Measurements from ENCODE around the gene RANBP17.
A peak's percentile ranks its signal among the peaks of the same experiment; 100 is the strongest.

RANBP17 gene

GRCh38 chr5:171309276-171310211 lies 447.7 kb downstream of the RANBP17 start:
- peaks cover 9% of the 10 kb centered on the region for H3K4me1 Mint-ChIP-seq (ENCODE audit: low read depth)
- peaks cover 72% of the 10 kb centered on the region for H3K27me3 Mint-ChIP-seq (ENCODE audit: low read depth)
- no peak overlapping the region for H3K4me3 Mint-ChIP-seq

GRCh38 chr5:171310212-171310818 lies 448.5 kb downstream of the RANBP17 start:
- H3K9me3 Mint-ChIP-seq = no peaks in the 10 kb centered on the region

More at GRCh38 chr5:171309276-171310211, 447.7 kb downstream of the RANBP17 start:
- no peak for DNase-seq (ENCODE audit: low spot score)
- no peaks in the 10 kb centered on the region for H3K9me3 Mint-ChIP-seq
- no peak overlapping the region for H3K27ac Mint-ChIP-seq
- peaks cover 3% of the 10 kb centered on the region for H3K36me3 Mint-ChIP-seq (ENCODE audit: low read depth)

GRCh38 chr5:171310819-171311321 lies 449.1 kb downstream of the RANBP17 start:
- peaks cover 3% of the 10 kb centered on the region for H3K36me3 Mint-ChIP-seq (ENCODE audit: low read depth)
- H3K27me3 Mint-ChIP-seq (ENCODE audit: low read depth) = peaks cover 68% of the 10 kb centered on the region
- peaks cover 9% of the 10 kb centered on the region for H3K4me1 Mint-ChIP-seq (ENCODE audit: low read depth)
- H3K4me3 Mint-ChIP-seq = no peak overlapping the region
- no peaks in the 10 kb centered on the region for H3K9me3 Mint-ChIP-seq
- peak overlapping the region; percentile 78 for H3K27ac Mint-ChIP-seq
- no peak for DNase-seq (ENCODE audit: low spot score)

More at GRCh38 chr5:171310212-171310818, 448.5 kb downstream of the RANBP17 start:
- H3K36me3 Mint-ChIP-seq (ENCODE audit: low read depth) = peaks cover 3% of the 10 kb centered on the region
- peaks cover 9% of the 10 kb centered on the region for H3K4me1 Mint-ChIP-seq (ENCODE audit: low read depth)
- peak overlapping the region; percentile 78 for H3K27ac Mint-ChIP-seq
- no peak overlapping the region for H3K4me3 Mint-ChIP-seq
- no peak for DNase-seq (ENCODE audit: low spot score)
- peaks cover 71% of the 10 kb centered on the region for H3K27me3 Mint-ChIP-seq (ENCODE audit: low read depth)

GRCh38 chr5:171311322-171312077 lies 449.7 kb downstream of the RANBP17 start:
- no peak overlapping the region for H3K27ac Mint-ChIP-seq
- no peak overlapping the region for H3K4me3 Mint-ChIP-seq
- H3K9me3 Mint-ChIP-seq = no peaks in the 10 kb centered on the region
- peaks cover 68% of the 10 kb centered on the region for H3K27me3 Mint-ChIP-seq (ENCODE audit: low read depth)
- peaks cover 3% of the 10 kb centered on the region for H3K36me3 Mint-ChIP-seq (ENCODE audit: low read depth)
- DNase-seq (ENCODE audit: low spot score) = no peak
- H3K4me1 Mint-ChIP-seq (ENCODE audit: low read depth) = peaks cover 11% of the 10 kb centered on the region

GRCh38 chr5:171312129-171312974 lies 450.5 kb downstream of the RANBP17 start:
- peak overlapping the region; percentile 48 for H3K4me3 Mint-ChIP-seq
- H3K27me3 Mint-ChIP-seq (ENCODE audit: low read depth) = peaks cover 70% of the 10 kb centered on the region
- peaks cover 11% of the 10 kb centered on the region for H3K4me1 Mint-ChIP-seq (ENCODE audit: low read depth)
- H3K36me3 Mint-ChIP-seq (ENCODE audit: low read depth) = peaks cover 3% of the 10 kb centered on the region
- no peaks in the 10 kb centered on the region for H3K9me3 Mint-ChIP-seq
- H3K27ac Mint-ChIP-seq = peak overlapping the region; percentile 85
- DNase-seq (ENCODE audit: low spot score) = no peak

GRCh38 chr5:171313481-171314206 lies 451.8 kb downstream of the RANBP17 start:
- no peak for DNase-seq (ENCODE audit: low spot score)
- no peaks in the 10 kb centered on the region for H3K9me3 Mint-ChIP-seq
- H3K27me3 Mint-ChIP-seq (ENCODE audit: low read depth) = peaks cover 72% of the 10 kb centered on the region
- no peak overlapping the region for H3K4me3 Mint-ChIP-seq
- H3K4me1 Mint-ChIP-seq (ENCODE audit: low read depth) = peaks cover 11% of the 10 kb centered on the region
- H3K27ac Mint-ChIP-seq = peak overlapping the region; percentile 52
- peaks cover 3% of the 10 kb centered on the region for H3K36me3 Mint-ChIP-seq (ENCODE audit: low read depth)

GRCh38 chr5:171314728-171315385 lies 453.0 kb downstream of the RANBP17 start:
- H3K27ac Mint-ChIP-seq = no peak overlapping the region
- H3K4me1 Mint-ChIP-seq (ENCODE audit: low read depth) = peaks cover 11% of the 10 kb centered on the region
- H3K9me3 Mint-ChIP-seq = no peaks in the 10 kb centered on the region
- DNase-seq (ENCODE audit: low spot score) = no peak
- no peak overlapping the region for H3K4me3 Mint-ChIP-seq
- H3K27me3 Mint-ChIP-seq (ENCODE audit: low read depth) = peaks cover 76% of the 10 kb centered on the region
- peaks cover 3% of the 10 kb centered on the region for H3K36me3 Mint-ChIP-seq (ENCODE audit: low read depth)

- no peak overlapping the region for H3K4me3 Mint-ChIP-seq
- no peak for DNase-seq (ENCODE audit: low spot score)
- H3K27me3 Mint-ChIP-seq (ENCODE audit: low read depth) = peaks cover 74% of the 10 kb centered on the region
Observed at GRCh38 chr5:171315386-171315891, 453.6 kb downstream of the RANBP17 start.

GRCh38 chr5:171315925-171316257 lies 454.1 kb downstream of the RANBP17 start:
- H3K27ac Mint-ChIP-seq = no peak overlapping the region
- H3K4me1 Mint-ChIP-seq (ENCODE audit: low read depth) = peaks cover 11% of the 10 kb centered on the region
- no peak overlapping the region for H3K4me3 Mint-ChIP-seq
- DNase-seq (ENCODE audit: low spot score) = no peak
- peaks cover 3% of the 10 kb centered on the region for H3K36me3 Mint-ChIP-seq (ENCODE audit: low read depth)
- peaks cover 72% of the 10 kb centered on the region for H3K27me3 Mint-ChIP-seq (ENCODE audit: low read depth)
- no peaks in the 10 kb centered on the region for H3K9me3 Mint-ChIP-seq

More at GRCh38 chr5:171315386-171315891, 453.6 kb downstream of the RANBP17 start:
- Mint-ChIP-seq H3K4me1 (ENCODE audit: low read depth) (peaks cover 11% of the 10 kb centered on the region), H3K27ac (no peak overlapping the region), H3K9me3 (no peaks in the 10 kb centered on the region), H3K36me3 (ENCODE audit: low read depth) (peaks cover 3% of the 10 kb centered on the region)

GRCh38 chr5:171316258-171317121 lies 454.7 kb downstream of the RANBP17 start:
- H3K27me3 Mint-ChIP-seq (ENCODE audit: low read depth) = peaks cover 76% of the 10 kb centered on the region
- no peaks in the 10 kb centered on the region for H3K9me3 Mint-ChIP-seq
- H3K4me1 Mint-ChIP-seq (ENCODE audit: low read depth) = peaks cover 11% of the 10 kb centered on the region
- H3K4me3 Mint-ChIP-seq = no peak overlapping the region
- DNase-seq (ENCODE audit: low spot score) = no peak
- H3K36me3 Mint-ChIP-seq (ENCODE audit: low read depth) = peaks cover 3% of the 10 kb centered on the region
- H3K27ac Mint-ChIP-seq = no peak overlapping the region

- Mint-ChIP-seq H3K36me3 (ENCODE audit: low read depth) (peaks cover 3% of the 10 kb centered on the region), H3K9me3 (no peaks in the 10 kb centered on the region), H3K27ac (no peak overlapping the region), H3K4me1 (ENCODE audit: low read depth) (peaks cover 11% of the 10 kb centered on the region), H3K4me3 (no peak overlapping the region), H3K27me3 (ENCODE audit: low read depth) (peaks cover 80% of the 10 kb centered on the region)
- DNase-seq (ENCODE audit: low spot score) = no peak
Observed at GRCh38 chr5:171317230-171317629, 455.4 kb downstream of the RANBP17 start.
